GM21723 (cell line): ENCODE data around the gene VPS8.
A peak's percentile ranks its signal among the peaks of the same experiment; 100 is the strongest.
"Not testable (repeated sequence)": the region's sequence is repeated elsewhere in the genome, so short reads cannot be mapped to it uniquely, and the experiment has no call there.

ENCODE experiments used
- ATAC-seq: cut with Tn5 transposase; IDR thresholded peaks from one replicate; pipeline ENCODE4 v1.9.1; 2021; ENCODE audit warnings: mild to moderate bottlenecking, moderate library complexity; ENCODE audit not compliant: unreplicated experiment

VPS8 gene

DNA sequence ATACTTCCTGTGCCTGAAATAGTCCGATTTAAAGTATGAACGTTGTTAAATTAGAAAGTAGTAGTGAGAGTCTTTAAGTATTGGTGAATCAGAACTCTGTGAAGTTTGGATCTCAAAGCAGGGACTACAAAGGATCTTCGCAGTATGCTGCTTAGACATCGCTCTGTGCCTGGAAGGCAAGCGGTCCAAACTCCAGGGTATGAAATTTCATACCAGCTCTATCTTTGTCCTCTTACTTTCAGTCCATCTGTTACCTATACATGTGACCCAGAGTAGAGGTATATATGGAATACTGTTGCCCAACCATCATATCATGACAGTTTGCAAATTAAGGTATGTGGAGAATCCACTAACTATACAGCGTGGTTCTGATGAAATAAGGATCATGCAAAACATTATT is 34.5 kb downstream of the VPS8 start:
- no peak for ATAC-seq

DNA sequence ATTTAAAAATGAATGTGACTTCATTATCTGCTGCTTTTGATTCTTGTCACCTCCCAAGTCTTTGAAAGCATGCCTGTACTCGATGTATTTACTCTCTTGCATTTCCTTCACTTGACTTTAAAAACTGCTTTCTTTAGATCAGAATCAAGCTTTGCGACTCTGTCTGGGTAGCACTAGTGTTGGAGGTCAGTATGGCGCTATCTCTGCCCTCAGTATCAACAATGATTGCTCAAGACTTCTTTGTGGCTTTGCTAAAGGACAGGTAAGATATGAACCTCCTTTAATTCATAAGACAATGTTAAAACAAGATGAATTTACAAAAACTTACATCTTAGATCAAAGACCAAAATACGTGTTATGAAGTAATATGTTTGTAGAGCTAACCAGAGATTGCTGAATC is 37.0 kb downstream of the VPS8 start:
- ATAC-seq: no peak

DNA sequence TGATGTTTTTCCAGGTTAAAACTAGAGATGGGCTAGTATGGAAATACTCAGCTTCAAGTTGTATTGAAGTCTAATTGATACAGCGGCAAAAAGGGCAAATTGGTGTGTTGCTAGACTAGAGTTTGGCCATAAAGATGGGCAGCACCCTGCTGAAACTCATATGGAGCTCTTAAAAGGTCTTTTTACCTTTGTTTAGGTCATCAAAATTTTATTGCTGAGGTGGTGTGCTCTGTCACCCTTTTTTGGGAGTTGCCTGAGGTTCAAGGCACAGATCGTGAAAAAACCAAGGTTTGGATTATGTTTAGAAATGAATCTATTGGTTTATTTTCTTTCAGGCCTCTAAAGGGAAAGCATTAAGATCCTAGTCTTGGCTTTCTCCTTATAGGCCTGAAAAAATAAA is 38.2 kb downstream of the VPS8 start:
- no peak for ATAC-seq

DNA sequence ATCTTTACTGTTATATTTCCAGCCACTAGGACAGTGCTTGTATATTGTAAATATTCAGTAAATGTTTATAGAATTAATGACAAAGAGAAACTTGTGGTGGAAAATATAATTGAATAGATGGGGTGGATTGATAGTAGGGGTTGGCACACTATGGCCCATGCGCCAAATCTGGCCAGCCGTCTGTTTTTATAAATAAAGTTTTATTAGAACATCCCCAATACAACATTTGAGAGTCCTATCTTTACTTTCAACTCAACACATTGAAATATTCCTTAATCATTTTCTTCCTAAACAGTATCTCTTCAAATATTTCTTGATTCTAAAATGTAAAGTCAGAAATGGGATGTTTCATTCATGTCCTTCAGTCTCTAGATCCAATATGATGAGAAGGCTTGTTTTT is 45.1 kb downstream of the VPS8 start:
- ATAC-seq: no peak

DNA sequence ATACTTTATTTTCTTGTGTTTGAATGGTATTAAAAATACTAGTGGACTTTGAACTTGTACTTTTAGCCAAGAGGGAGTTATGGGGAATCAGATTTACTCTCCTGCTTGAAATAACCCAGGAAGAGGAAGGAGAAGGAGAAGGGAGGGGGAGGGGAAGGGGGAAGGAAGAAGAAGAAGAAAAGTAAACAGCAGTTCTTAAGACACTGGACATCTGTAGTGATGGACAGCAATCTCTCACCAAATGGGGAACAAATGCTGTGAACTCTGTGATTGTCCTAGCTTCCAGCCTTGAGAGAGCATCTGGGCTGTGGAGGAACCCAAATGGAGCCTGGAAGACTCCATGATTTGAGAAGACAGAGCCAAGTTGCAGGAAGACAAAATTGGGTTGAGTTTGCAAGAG is 52.0 kb downstream of the VPS8 start:
- no peak for ATAC-seq

DNA sequence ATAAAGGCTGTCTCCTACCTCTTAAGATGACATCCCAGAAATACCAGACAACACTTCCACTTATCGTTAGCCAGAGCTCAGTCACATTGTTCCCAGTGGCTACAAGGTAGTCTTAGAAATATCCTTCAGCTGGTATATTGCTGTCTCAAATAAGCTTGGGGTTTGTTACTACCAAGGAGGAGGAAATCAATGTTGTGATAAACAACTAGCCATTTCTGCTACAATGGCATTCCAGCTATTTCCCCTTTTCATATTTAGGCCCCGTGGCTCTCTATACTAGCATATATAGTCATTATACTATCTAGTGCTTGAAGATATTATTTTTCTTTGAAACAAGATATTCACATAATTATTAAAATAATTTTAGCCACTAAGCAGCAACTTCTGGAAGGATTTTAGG is 56.5 kb downstream of the VPS8 start:
- ATAC-seq: no peak

DNA sequence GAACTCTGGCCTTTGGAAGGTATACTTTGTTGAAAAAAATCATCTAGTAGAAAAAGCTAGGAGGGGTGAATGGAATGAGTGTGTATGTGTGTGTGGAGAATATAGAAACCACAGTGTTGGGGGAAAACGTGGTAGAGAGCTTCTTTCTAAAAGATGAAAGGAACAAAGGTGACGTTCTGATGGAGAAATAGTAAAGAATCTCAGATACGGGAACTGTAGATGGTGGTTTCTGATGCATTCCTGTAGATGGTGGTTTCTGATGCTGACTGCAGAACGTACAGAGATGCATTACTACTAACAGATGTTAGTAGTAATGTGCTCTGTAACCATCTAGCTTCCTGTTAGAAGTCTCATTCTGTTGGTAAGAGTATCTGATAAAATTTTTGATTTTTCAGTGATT is 60.2 kb downstream of the VPS8 start:
- no peak for ATAC-seq

DNA sequence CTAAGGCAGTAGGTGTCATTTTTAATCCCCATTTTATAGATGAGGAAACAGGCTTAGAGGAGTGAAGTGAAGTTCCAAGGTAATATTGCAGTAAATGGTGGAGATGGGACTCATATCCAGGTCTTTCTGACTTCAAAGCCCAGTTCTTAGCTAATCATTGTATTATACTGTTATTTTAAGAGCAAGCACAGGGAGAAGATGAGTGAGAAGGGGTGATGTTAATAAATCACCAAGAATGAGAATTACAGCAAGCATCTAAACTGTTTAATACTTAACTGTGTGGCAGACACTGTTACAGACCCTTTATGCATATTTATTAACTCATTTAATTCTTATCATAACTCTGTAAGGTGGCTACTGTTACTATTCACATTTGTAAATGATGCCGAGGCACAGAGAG is 61.2 kb downstream of the VPS8 start:
- no peak for ATAC-seq

DNA sequence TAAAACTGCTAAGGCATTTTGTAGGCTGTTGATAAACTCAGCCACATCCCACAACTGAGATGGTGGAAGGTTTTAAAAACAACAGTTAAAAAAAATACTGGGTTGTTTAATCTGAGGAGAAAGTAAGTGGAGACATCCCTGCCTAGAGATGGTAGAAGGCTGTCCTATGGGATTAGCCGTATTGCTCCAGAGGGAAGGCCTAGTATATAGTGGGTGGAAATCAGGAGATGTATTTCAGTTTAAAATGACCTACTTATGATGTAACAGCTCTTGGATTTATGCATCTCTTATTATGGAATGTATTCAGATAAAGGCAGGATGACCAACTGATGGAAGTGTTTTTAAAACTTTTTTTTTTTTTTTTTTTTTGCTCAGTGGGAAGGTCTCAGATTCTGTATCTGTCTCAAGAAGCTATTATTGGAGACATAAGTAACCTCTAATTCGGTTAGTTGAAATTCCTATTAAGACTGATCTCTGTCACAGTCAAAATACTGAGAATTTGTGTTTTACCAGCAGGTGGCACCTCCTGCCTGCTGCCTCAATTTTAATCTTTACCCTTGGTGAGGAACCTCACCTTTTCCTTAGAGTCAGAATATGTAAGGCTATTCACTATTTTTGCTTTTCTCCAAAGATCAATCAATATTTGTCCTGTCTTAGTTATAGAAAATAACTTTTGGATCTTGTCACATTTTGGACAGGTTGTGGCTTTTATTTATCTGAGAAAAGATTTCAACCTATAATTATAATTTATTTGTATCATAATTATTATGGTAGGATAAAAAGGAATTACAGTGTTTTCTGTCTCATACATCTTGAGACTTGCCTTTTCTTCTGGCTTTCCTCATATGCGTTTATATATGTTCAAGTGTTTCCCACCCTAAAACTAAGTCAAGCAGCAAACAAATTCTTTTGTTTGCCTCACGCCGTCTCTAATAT is 63.0 kb downstream of the VPS8 start:
- no peak for ATAC-seq

DNA sequence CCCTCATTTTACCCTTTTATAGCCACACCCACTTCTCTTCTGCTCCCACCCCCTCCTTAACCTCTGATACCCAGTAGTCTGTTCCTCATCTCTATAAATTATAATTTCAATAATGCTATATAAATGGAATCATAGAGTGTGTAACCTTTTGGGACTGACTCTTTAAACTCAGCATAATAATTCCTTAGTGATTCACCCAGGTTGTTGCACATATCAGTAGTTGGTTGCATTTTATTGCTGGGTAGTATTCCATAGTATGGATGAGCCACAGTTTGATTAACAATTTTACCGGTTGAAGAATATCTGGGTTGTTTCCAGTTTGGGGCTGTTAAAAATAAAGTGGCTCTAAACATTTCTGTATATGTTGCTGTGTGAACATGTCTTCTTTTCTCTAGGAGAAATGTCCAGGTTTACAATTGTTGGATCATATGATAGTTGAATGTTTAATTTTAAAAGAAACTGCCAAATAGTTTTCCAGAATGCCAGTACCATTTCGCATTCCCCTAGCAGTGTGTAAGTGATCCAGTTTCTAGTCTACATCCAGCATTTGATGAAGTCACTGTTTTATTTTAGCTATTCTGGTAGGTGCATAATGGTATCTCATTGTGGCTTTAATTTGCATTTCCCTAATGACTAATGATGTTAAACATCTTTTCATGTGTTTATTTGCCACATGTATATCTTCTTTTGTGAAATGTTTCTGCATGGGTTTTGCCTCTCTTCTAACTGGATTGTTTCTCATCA is 68.5 kb downstream of the VPS8 start:
- no peak for ATAC-seq

DNA sequence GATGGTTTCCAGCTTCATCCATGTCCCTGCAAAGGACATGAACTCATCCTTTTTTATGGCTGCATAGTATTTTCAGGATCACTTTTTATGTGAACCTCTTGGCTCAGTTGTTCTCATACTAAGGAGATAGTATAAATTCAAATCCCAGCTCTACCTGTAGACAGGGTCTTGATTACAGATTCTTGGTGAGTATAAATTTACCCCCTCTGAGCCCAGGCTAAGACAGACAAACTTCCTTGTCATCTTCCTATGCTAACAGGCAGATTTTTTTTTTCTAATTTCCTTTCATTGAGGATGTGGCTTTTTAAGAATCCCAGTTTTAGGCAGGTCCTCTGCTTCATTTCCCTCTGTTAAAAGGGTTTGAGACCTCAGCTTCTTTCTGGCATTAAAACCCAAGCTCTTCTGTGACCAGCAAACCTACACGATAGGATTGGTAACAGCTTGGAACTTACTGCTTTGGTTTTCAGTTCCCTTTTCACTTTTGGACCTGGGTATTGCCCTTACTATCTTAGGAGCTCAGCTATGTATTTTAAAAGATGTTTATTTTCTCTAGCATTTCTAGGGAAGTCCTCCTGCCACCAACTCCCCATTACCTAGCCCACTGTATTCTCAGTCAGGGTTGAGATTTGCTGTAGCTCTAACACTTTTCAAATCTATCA is 72.5 kb downstream of the VPS8 start:
- ATAC-seq: peak; percentile 97

DNA sequence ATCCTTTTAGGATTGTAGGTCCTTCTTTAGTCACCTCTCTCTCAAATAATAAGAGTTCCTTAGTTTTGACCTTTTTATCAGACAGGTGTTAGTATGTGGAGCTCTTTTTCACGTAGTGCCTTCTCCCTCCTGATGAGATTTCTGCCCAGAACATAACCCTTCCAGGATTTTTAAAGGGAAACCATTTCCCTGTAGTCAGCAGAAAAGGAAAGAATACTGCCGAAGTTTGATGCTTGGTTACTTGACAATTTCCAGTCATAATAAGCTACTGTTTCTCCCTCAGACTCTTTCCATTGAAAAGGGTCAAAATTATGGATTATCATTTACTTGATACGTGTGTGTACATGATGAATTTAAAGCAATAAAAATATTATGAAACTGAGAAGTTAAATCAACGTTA is 73.1 kb downstream of the VPS8 start:
- no peak for ATAC-seq

DNA sequence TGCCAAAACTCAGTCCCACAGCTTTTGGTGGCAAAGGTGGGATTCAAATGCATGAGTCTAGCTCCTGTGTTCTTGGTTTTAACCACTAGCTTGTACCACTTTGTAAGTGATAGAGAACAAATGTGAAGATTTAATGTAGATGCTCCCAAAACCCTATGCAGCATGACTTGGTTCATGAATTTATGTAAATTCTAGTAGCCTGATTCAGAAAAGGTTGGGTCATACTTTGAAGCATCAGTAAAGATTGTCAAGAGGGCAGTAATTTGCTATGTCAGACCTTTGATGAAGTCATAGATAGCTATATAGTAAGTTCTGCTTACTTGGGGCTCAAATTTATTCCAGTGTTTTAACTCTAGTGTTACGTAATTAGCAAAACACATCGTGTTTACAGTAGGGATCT is 75.6 kb downstream of the VPS8 start:
- no peak for ATAC-seq

DNA sequence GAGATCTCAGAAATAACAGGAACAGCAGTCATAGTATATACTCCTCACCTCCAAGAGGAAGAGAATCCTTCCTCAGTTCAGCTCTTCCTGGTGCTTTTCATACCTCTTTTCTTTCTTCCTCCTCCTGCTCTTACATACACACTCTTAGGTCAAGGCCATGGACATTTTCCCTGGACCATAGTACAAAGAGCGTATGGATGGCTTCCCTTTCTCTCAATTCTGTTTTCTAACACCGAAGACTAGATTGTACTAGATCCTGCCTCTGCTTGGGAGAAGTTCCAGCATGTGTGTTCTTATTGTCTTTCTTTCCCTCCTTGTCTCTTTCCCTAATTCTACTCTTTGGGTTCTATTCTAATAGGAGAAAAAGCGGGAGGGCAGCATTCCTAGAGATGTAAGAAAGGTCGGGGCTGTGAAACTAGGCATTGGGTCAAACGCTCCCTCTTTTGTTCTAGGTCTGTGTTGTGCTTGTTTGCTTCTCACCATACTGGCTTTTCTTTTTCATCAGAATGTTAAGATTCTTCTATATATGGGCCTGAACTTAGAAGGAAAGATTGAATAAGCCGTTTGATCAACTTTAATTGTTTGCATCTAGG is 77.4 kb downstream of the VPS8 start:
- no peak for ATAC-seq

DNA sequence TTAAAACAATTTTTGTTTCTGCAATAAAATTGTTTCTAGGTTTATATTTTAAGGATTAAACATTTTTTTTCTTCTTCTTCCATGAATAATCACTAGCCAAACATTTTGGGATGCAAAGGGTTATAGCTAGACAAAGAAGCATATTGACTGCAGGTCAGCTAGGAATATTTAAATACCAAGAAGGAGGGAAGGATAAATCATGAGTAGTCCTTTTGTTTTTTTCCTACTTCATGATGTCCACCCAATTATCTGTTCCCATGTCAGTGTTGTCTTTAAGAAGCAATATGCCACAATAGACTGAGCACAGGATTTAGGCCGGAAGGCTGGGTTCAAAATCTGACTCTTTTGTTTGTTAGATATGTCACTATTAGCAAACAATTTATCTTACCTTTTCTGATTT is 82.1 kb downstream of the VPS8 start:
- ATAC-seq: no peak

DNA sequence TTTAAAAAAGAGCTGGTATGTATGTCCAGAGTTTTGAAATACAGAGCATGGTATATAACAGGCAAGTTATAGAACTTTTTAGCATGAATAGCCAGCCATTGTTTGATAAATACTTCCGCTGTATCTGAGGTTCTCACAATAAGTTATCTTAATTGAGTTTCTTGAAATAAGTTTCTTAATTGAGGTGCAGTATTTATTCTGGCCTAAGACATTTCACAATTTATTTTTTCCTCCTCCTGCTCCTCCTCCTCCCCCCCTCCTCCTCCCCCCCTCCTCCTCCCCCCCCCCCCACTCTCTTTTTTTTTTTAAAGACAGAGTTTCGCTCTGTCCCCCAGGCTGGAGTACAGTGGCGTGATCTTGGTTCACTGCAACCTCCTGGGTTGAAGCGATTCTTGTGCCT is 83.4 kb downstream of the VPS8 start:
- ATAC-seq: no peak

DNA sequence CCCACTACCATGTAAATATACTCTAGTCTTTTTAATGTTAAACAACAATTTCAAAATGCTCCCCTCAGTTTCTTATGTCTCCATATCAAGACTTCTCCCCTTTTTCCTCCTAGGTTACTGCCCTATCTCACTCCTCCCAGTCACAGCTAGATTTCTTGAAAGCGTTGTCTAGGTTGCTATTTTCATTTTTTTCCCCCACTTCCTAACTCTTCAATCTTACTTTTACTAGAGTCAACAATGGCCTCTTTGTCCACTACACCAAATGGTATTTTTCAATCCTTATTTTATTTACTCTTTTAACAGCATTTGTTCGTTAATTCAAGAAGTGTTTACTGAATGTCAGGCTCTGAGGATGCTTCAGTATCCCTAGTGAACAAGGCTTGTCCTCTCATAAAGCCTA is 84.4 kb downstream of the VPS8 start:
- ATAC-seq: no peak

DNA sequence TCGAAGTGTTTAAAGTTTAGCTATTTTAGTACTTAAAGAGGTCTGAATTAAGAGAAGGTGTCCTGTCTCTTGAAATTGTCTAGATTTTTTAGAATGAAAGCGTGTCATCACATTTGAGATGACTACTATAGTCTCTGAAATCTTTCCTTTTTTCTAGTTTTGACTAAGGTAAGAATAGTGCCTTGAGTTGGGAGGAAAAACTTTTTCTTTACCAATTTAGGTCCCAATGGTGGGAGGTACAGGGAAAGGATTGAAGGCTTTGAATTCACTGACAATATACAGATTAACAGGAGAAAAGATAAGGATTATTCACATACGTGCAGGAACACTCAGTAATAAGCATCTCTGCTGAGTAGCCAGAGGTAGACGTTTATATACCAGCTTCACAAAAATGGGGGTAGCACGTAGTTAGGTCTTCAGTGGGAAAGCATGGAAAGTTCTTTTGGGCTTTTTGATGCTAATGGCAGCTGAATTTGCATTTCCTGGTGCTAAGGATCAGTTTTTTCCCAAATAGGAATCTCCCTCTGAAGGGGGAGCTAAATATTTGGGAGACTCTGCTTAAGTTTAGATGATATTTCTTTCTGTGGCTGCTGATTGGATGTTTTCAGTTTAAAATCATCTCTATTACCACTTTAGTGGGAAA is 88.1 kb downstream of the VPS8 start:
- ATAC-seq: no peak

DNA sequence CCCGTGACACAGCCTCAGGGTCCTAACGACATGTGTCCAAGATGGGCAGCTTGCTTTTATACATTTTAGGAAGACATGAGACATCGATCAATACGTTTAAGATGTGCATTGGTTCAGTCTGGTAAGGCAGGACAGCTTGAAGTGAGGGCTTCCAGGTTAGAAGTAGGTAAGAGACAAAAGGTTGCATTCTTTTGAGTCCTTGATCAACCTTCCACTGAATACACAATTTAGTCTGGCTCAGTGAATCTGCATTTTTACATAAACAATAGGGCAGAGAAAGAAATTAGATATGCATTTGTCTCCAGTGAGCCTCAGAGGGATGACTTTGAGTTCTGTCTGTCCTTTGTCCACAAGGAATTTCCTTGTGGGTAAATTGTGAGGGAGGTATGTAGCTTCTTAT is 95.1 kb downstream of the VPS8 start:
- ATAC-seq: not testable (repeated sequence)

DNA sequence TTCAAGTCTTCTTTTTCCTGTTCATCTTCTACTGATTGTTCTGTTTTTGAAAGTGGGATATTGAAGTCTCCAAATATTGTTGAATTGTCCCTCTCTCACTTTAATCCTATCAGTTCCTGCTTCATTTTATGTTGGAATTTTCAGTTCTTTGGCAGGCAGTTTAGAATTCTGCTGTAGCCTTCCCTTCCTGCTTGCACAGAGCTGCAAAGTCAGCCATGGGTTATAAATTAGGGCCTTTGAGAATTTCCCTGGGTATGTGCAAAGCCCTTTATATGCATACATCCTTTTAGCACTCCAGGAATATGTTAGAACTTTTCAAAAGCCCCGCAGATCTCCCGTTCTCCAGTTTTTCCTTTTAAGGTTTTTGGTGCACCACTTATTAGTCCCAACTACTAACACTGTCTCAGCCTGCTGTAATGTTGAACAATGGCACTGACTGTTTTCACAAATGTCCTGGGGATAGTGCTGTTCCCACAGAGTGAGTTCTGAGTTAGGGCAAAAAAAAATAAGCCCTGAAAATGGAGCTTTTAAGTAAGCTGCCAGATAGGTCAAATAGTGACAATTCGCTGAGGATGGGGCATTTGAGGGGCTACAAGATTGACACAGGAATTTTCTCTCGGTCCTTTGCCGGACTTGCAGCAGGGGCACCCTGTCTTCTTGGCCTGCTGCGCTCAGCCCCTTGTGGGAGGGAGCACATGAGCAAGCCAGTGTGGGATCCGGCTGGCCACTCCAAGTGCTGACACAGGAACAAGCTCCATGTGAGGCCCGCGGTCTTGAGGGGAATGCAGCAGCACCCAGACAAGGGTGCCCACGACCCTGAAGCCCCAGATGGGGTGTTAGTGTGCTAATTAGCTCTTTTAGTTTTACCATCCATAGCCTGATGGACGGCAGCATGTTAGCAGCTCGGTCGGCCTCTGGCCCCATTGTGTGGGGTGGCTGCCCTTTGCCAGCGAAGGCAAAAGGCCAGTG is 96.0 kb downstream of the VPS8 start:
- no peak for ATAC-seq
